Osteocyte (in vitro differentiated cells): Measurements from ENCODE around the gene SLC35G4. TPM values are rescaled to one million over a fixed set of nuclear protein-coding genes. Genes with fewer than 3 reads are reported as not detected.

ENCODE experiments used
- DNase-seq: peaks from one replicate; pipeline ENCODE4 v3.0.0; 2021; ENCODE audit warnings: mixed read lengths; ENCODE audit not compliant: unreplicated experiment; ENCODE audit errors: extremely low spot score
- H3K27ac Mint-ChIP-seq: one replicate; pipeline ENCODE4 v1.8.0; 2021; ENCODE audit warnings: mild to moderate bottlenecking, mixed read lengths; ENCODE audit not compliant: unreplicated experiment
- H3K27me3 Mint-ChIP-seq: one replicate; pipeline ENCODE4 v1.8.0; 2021; ENCODE audit warnings: mixed read lengths; ENCODE audit not compliant: unreplicated experiment
- H3K36me3 Mint-ChIP-seq: one replicate; pipeline ENCODE4 v1.8.0; 2021; ENCODE audit warnings: mixed read lengths; ENCODE audit not compliant: unreplicated experiment
- H3K4me1 Mint-ChIP-seq: one replicate; pipeline ENCODE4 v1.8.0; 2021; ENCODE audit warnings: mixed read lengths; ENCODE audit not compliant: unreplicated experiment
- H3K4me3 Mint-ChIP-seq: one replicate; pipeline ENCODE4 v1.8.0; 2021; ENCODE audit warnings: mild to moderate bottlenecking, moderate library complexity, mixed read lengths; ENCODE audit not compliant: unreplicated experiment
- H3K9me3 Mint-ChIP-seq: one replicate; pipeline ENCODE4 v1.8.0; 2021; ENCODE audit warnings: mixed read lengths; ENCODE audit not compliant: unreplicated experiment
- CTCF ChIP-seq: fragments of 200-600 bp; sonication (generic); IDR thresholded peaks from 2 replicates; pipeline ENCODE4 v1.5.0; 2021; ENCODE audit warnings: antibody characterized with exemption, mild to moderate bottlenecking, moderate library complexity
- total RNA-seq: library from RNA; stranded (reverse); gene quantifications from 2 replicates; pipeline ENCODE4 v1.2.1, GENCODE V29; 2021

The SLC35G4 gene
- total RNA-seq, 1 donor from 2014 or later = not detected

GRCh38 chr18:11570073-11570588, 39.3 kb upstream of the SLC35G4 start:
- Mint-ChIP-seq H3K4me3 (no peak overlapping the region), H3K27ac (no peak overlapping the region), H3K27me3 (peaks cover 44% of the 10 kb centered on the region), H3K9me3 (no peaks in the 10 kb centered on the region), H3K36me3 (no peaks in the 10 kb centered on the region), H3K4me1 (no peaks in the 10 kb centered on the region)
- DNase-seq = no peak
- TF ChIP-seq CTCF = no peak

GRCh38 chr18:11570769-11571412, 38.5 kb upstream of the SLC35G4 start:
- Mint-ChIP-seq H3K9me3 (no peaks in the 10 kb centered on the region), H3K4me1 (no peaks in the 10 kb centered on the region), H3K36me3 (no peaks in the 10 kb centered on the region), H3K4me3 (no peak overlapping the region), H3K27me3 (peaks cover 45% of the 10 kb centered on the region), H3K27ac (no peak overlapping the region)
- TF ChIP-seq CTCF = peak; percentile 58
- no peak for DNase-seq

- no peaks in the 10 kb centered on the region for H3K4me1 Mint-ChIP-seq
- peaks cover 47% of the 10 kb centered on the region for H3K27me3 Mint-ChIP-seq
Measured at GRCh38 chr18:11572201-11572600, 37.2 kb upstream of the SLC35G4 start.

GRCh38 chr18:11574545-11574944, 34.9 kb upstream of the SLC35G4 start:
- no peak overlapping the region for H3K27ac Mint-ChIP-seq
- DNase-seq = no peak
- H3K27me3 Mint-ChIP-seq = peaks cover 33% of the 10 kb centered on the region
- H3K9me3 Mint-ChIP-seq = no peaks in the 10 kb centered on the region
- no peaks in the 10 kb centered on the region for H3K36me3 Mint-ChIP-seq
- TF ChIP-seq CTCF = no peak
- H3K4me3 Mint-ChIP-seq = no peak overlapping the region
- H3K4me1 Mint-ChIP-seq = no peaks in the 10 kb centered on the region

More at GRCh38 chr18:11572201-11572600, 37.2 kb upstream of the SLC35G4 start:
- H3K36me3 Mint-ChIP-seq = no peaks in the 10 kb centered on the region
- TF ChIP-seq CTCF = no peak
- no peak overlapping the region for H3K4me3 Mint-ChIP-seq
- no peak for DNase-seq
- no peaks in the 10 kb centered on the region for H3K9me3 Mint-ChIP-seq
- H3K27ac Mint-ChIP-seq = no peak overlapping the region

- no peak overlapping the region for H3K27ac Mint-ChIP-seq
- no peaks in the 10 kb centered on the region for H3K9me3 Mint-ChIP-seq
- no peak for TF ChIP-seq CTCF
- no peak overlapping the region for H3K4me3 Mint-ChIP-seq
- DNase-seq = no peak
- peaks cover 35% of the 10 kb centered on the region for H3K27me3 Mint-ChIP-seq
- no peaks in the 10 kb centered on the region for H3K36me3 Mint-ChIP-seq
- no peaks in the 10 kb centered on the region for H3K4me1 Mint-ChIP-seq
Measured at GRCh38 chr18:11577271-11578112, 31.9 kb upstream of the SLC35G4 start.
